AG09309 (cell line): ENCODE measurements around the gene CADPS.

Experiments used
- DNase-seq: peaks from one replicate; pipeline ENCODE4 v3.0.0-alpha.2; 2010; ENCODE audit warnings: low read depth
- H3K4me3 ChIP-seq: 2 replicates; pipeline ENCODE4 v1.5.1; 2011; ENCODE audit warnings: mild to moderate bottlenecking, low read depth, low read length, moderate library complexity; ENCODE audit not compliant: control insufficient read depth
- CTCF ChIP-seq: IDR thresholded peaks from 2 replicates; pipeline ENCODE4 v1.5.1; 2011; ENCODE audit warnings: mild to moderate bottlenecking, low read depth, low read length, inconsistent platforms; ENCODE audit not compliant: insufficient read depth, control insufficient read depth; ENCODE audit errors: missing control alignments

The CADPS gene

DNA sequence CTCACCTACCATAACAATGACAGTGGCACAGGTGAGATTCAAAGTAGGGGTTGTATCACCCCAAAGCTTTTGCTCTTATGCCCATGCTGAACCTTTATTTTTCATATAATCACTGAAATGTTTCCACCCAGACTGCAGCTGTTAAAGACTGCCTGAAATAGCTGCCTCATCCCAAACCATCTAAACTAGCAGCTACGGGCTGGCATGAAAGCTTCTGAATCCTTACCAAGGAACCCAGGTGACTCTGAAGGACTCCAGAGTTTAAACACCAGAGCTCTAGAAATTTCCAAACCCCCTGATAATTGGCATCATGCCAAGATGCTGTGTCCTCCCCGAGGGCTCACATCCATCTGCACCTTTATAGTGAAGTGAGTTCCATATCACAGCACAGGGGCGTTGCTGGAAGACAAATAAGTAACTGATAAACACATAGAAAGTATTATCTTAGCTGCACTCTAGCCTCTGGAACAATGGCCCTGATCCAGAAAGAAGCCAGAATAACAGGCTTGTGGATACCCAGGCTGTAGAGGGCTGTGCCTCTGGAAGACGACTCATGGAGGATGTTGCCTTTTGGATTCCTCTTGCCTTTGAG is 238.9 kb downstream of the CADPS start:
- H3K4me3 ChIP-seq: no peak overlapping the region
- no peak for TF ChIP-seq CTCF
- DNase-seq: no peak

- TF ChIP-seq CTCF: peak; percentile 39
- H3K4me3 ChIP-seq: no peak overlapping the region
- DNase-seq: no peak
Observed at GRCh38 chr3:62632510-62633294, 242.5 kb downstream of the CADPS start.

GRCh38 chr3:62631488-62631887 is 243.7 kb downstream of the CADPS start:
- TF ChIP-seq CTCF: no peak
- no peak overlapping the region for H3K4me3 ChIP-seq
- DNase-seq: no peak

GRCh38 chr3:62630664-62631063 is 244.6 kb downstream of the CADPS start:
- no peak for DNase-seq
- no peak overlapping the region for H3K4me3 ChIP-seq
- TF ChIP-seq CTCF: no peak

- DNase-seq: no peak
- H3K4me3 ChIP-seq: no peak overlapping the region
- no peak for TF ChIP-seq CTCF
Observed at GRCh38 chr3:62625268-62625667, 249.9 kb downstream of the CADPS start.

GRCh38 chr3:62624185-62624584 is 251.0 kb downstream of the CADPS start:
- no peak overlapping the region for H3K4me3 ChIP-seq
- no peak for DNase-seq
- no peak for TF ChIP-seq CTCF
